Endodermal cell (in vitro differentiated cells): Measurements from ENCODE around the gene BAHCC1. TPM values are rescaled to one million over a fixed set of nuclear protein-coding genes. Genes with fewer than 3 reads are reported as not detected.

Experiments used
- DNase-seq: peaks from one replicate; pipeline ENCODE4 v3.0.0-alpha.2; 2017
- H3K27ac ChIP-seq: 2 replicates; pipeline ENCODE4 v1.5.1; 2013; ENCODE audit warnings: mild to moderate bottlenecking, low read depth, low read length, moderate library complexity
- H3K27me3 ChIP-seq: 2 replicates; pipeline ENCODE4 v1.6.1; 2013; ENCODE audit warnings: mild to moderate bottlenecking, low read length, moderate library complexity; ENCODE audit not compliant: insufficient read depth, control insufficient read depth, poor library complexity, severe bottlenecking
- H3K36me3 ChIP-seq: 2 replicates; pipeline ENCODE4 v1.7.0; 2013; ENCODE audit warnings: mild to moderate bottlenecking, low read length, moderate library complexity; ENCODE audit not compliant: control insufficient read depth, insufficient read depth
- H3K4me1 ChIP-seq: one replicate; pipeline ENCODE4 v1.7.0; 2013; ENCODE audit warnings: low read length; ENCODE audit not compliant: control insufficient read depth, insufficient read depth
- H3K4me3 ChIP-seq: 2 replicates; pipeline ENCODE4 v1.5.1; 2013; ENCODE audit warnings: mild to moderate bottlenecking, low read length, moderate library complexity
- H3K9ac ChIP-seq: 2 replicates; pipeline ENCODE4 v1.6.1; 2013; ENCODE audit warnings: mild to moderate bottlenecking, low read length, moderate library complexity; ENCODE audit not compliant: poor library complexity, severe bottlenecking; ENCODE audit errors: extremely low read depth
- H3K9me3 ChIP-seq: 2 replicates; pipeline ENCODE4 v1.6.1; 2013; ENCODE audit warnings: mild to moderate bottlenecking, low read length, moderate library complexity; ENCODE audit not compliant: control insufficient read depth
- H3K27ac Mint-ChIP-seq: 2 replicates; pipeline ENCODE4 v1.8.0; 2020; ENCODE audit warnings: mixed read lengths
- H3K27me3 Mint-ChIP-seq: 2 replicates; pipeline ENCODE4 v1.8.0; 2021; ENCODE audit warnings: mild to moderate bottlenecking, mixed read lengths; ENCODE audit not compliant: insufficient read depth
- H3K36me3 Mint-ChIP-seq: 2 replicates; pipeline ENCODE4 v1.8.0; 2020; ENCODE audit warnings: low read depth, mixed read lengths
- H3K4me1 Mint-ChIP-seq: 2 replicates; pipeline ENCODE4 v1.8.0; 2020; ENCODE audit warnings: mixed read lengths
- H3K4me3 Mint-ChIP-seq: 2 replicates; pipeline ENCODE4 v1.8.0; 2020; ENCODE audit warnings: mild to moderate bottlenecking, moderate library complexity, mixed read lengths
- H3K9me3 Mint-ChIP-seq: 2 replicates; pipeline ENCODE4 v1.8.0; 2020; ENCODE audit warnings: mild to moderate bottlenecking, mixed read lengths
- WGBS, 2 experiments: methylation state at CpG; one replicate each; pipeline versions ENCODE4 v1.1.5 to v1.1.7; 2013; ENCODE audit warnings: missing lambda C conversion rate in 2 of 2, mixed read lengths in 1 of 2; ENCODE audit not compliant: insufficient coverage in 1 of 2, insufficient read length in 1 of 2; 5-methylcytosine and 5-hydroxymethylcytosine counted together
- total RNA-seq, 2 donors: library from RNA; stranded (reverse); fragmentation: NEBNext Ultra II Directional in 1 of 2; extraction: Animal tissue kit (Norgen Biotek cat#: 25700) in 1 of 2; gene quantifications; 2 replicates in 1 of 2; 3 replicates in 1 of 2; pipeline ENCODE4 v1.2.1, GENCODE V29; 2021
- TF ChIP-seq, protein P1 (sequence below): fragments of 200-600 bp; sonication (generic); conservative IDR thresholded peaks from 2 replicates; pipeline ENCODE4 v1.5.0; 2021; ENCODE audit warnings: antibody characterized with exemption, mild to moderate bottlenecking

The BAHCC1 gene
- total RNA-seq, 2 donors from 2014 or later, result 63.9 to 78.1 TPM

DNA sequence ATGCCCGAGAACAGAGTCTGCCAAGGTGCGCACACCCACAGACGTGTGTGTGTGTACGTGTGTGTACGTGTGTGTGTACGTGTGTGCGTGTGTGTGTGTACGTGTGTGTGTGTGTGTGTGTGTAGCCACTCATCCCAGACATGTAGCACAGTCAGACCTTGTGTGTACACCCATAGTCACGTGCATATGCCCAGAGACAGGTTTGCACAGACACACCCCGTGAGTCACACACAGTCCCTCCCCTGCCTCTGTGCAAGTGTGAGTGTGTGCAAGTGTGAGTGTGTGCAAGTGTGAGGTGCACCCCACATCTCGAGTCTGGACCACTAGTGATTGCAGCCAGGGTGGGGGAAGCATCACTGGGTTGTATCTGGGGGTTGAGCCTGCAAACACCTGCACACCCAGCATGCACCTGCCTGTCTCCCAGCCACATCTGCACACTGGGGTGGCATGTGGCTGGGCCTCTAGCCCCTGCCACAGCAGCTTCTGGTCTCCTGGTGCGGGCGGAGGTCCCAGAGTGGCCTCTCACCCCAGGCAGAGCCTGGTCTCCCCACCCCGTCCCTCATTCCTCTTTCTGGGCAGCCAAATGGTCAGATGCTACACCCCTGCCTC lies 23.6 kb downstream of the BAHCC1 start:
- H3K27me3 ChIP-seq, result no peaks in the 10 kb centered on the region
- H3K9ac ChIP-seq, result no peak overlapping the region
- no peaks in the 10 kb centered on the region for H3K36me3 ChIP-seq
- H3K4me3 ChIP-seq, result no peak overlapping the region
- 68 to 75% methylated on average over 8 to 13 of the region's 14 CpGs for WGBS, 2 experiments
- no peaks in the 10 kb centered on the region for H3K36me3 Mint-ChIP-seq
- TF ChIP-seq, protein P1, sequence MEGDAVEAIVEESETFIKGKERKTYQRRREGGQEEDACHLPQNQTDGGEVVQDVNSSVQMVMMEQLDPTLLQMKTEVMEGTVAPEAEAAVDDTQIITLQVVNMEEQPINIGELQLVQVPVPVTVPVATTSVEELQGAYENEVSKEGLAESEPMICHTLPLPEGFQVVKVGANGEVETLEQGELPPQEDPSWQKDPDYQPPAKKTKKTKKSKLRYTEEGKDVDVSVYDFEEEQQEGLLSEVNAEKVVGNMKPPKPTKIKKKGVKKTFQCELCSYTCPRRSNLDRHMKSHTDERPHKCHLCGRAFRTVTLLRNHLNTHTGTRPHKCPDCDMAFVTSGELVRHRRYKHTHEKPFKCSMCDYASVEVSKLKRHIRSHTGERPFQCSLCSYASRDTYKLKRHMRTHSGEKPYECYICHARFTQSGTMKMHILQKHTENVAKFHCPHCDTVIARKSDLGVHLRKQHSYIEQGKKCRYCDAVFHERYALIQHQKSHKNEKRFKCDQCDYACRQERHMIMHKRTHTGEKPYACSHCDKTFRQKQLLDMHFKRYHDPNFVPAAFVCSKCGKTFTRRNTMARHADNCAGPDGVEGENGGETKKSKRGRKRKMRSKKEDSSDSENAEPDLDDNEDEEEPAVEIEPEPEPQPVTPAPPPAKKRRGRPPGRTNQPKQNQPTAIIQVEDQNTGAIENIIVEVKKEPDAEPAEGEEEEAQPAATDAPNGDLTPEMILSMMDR, result no peak
- no peak for DNase-seq
- peak overlapping the region; percentile 11 for H3K27ac ChIP-seq
- H3K9me3 Mint-ChIP-seq, result no peaks in the 10 kb centered on the region
- no peak overlapping the region for H3K4me3 Mint-ChIP-seq
- no peaks in the 10 kb centered on the region for H3K9me3 ChIP-seq
- H3K27ac Mint-ChIP-seq, result no peak overlapping the region
- peaks cover 3% of the 10 kb centered on the region for H3K4me1 ChIP-seq
- H3K27me3 Mint-ChIP-seq, result no peaks in the 10 kb centered on the region
- H3K4me1 Mint-ChIP-seq, result peaks cover 2% of the 10 kb centered on the region

DNA sequence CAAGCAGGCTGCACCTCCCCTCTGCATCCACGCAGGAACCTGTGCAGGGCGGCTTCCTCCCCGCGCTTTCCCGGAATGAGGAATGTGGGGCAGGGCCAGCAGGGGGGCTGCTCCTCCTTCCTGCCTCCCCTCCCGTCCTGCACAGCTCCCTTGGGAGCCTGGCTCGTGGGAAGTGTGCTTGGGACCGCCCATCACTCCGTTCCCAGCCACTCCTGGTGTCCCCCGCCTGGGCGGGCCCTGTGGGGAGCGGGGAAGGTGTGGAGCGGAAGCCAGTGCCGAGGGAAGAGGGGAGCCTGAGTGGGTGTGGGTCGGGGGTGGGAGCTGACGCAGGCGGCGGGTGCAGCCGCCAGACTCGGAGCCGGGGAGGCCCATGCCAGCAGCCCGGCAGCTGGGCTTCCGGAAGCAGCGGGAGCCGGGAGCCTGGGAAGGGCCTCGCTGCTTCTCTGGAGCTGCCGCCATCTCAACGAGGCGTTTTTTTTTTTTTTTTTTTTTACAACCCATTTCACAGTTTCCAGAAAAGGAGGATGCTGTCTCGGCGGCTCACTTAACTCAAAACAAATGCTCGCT lies 24.1 kb downstream of the BAHCC1 start:
- DNase-seq, result peak; percentile 85
- H3K4me3 ChIP-seq, result no peak overlapping the region
- no peaks in the 10 kb centered on the region for H3K36me3 ChIP-seq
- H3K9me3 ChIP-seq, result no peaks in the 10 kb centered on the region
- H3K27me3 ChIP-seq, result no peaks in the 10 kb centered on the region
- Mint-ChIP-seq H3K36me3 (no peaks in the 10 kb centered on the region), H3K27me3 (no peaks in the 10 kb centered on the region), H3K4me3 (peak overlapping the region; percentile 15), H3K9me3 (no peaks in the 10 kb centered on the region), H3K4me1 (peaks cover 2% of the 10 kb centered on the region), H3K27ac (no peak overlapping the region)
- no peak overlapping the region for H3K9ac ChIP-seq
- TF ChIP-seq, protein P1, result no peak
- 38 to 57% methylated on average over 17 to 31 of the region's 32 CpGs for WGBS, 2 experiments
- peak overlapping the region; percentile 11 for H3K27ac ChIP-seq
- peaks cover 3% of the 10 kb centered on the region for H3K4me1 ChIP-seq

DNA sequence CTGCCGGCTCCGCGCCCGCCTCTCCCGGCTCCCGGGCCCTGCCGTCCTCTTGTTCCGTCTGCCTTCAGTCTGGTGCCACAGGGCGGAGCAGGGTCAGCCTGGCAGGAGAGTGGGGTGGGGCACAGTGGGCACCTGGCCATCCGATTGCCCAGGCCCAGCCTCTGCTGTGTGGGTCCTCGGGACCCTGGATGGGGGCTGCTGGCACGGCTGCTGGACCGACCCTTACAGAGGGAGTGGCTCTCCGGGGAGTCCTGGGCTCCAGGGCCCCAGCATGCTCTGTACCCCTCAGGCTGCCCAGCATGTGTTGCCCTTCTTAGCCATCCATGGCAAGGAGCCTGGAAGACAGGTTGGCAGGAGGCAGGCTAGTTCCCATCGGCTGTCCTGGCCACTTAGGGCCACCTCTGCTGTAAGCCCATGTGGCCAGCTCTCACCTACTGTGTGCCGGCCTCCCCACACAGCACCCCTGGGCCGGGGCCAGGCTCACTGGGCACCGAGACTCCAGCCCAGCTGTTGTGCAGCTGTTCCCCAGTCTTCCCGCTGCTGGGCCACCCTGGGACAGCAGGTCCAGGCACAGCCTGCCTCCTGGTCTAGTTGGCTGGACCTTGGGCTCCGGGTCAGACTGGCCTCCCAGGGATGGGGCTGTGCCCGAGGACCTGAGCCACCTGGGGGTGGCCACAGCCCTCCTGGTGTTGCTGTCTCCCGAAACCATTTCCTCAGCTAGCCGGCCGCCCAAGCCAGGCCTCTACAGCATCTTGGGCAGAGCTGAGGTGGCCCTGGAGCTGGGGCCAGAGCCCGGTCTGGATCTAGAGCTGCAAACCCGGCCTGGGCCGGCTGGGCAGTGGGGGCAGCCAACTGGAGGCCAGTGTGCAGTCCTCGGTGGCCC lies 24.9 kb downstream of the BAHCC1 start:
- Histone ChIP-seq H3K4me1 (peaks cover 3% of the 10 kb centered on the region), H3K27ac (no peak overlapping the region), H3K4me3 (no peak overlapping the region), H3K9me3 (no peaks in the 10 kb centered on the region), H3K36me3 (no peaks in the 10 kb centered on the region), H3K9ac (no peak overlapping the region), H3K27me3 (no peaks in the 10 kb centered on the region)
- Mint-ChIP-seq H3K27me3 (no peaks in the 10 kb centered on the region), H3K4me3 (peak overlapping the region; percentile 15), H3K36me3 (no peaks in the 10 kb centered on the region), H3K4me1 (peaks cover 2% of the 10 kb centered on the region), H3K9me3 (no peaks in the 10 kb centered on the region), H3K27ac (no peak overlapping the region)
- DNase-seq, result no peak
- TF ChIP-seq, protein P1, result no peak
- WGBS, 2 experiments, result 91% methylated on average over 19 to 28 of the region's 28 CpGs
